Stimulated activated CD8-positive, alpha-beta memory T cell treated with anti-CD3 and anti-CD28 coated beads, Interleukin-4, amount 100 ng/mL, for 4 hours (primary cell): ENCODE data around the gene COL4A2.

ENCODE experiments used
- DNase-seq, 2 donors: peaks; one replicate each; pipeline ENCODE4 v3.0.0-alpha.2; 2020; ENCODE audit warnings: low read depth in 2 of 2, low spot score in 1 of 2

COL4A2 gene

GRCh38 chr13:110306960-110307766, at the start of gene COL4A2, which contains the start of gene COL4A1:
Gene COL4A2 (plus strand): TSS chr13:110307284. CDS start chr13:110307904, 620 bp downstream.
Gene COL4A1 (minus strand): TSS chr13:110307157. CDS start chr13:110307027, 130 bp downstream.
- DNase-seq: no peak

DNA sequence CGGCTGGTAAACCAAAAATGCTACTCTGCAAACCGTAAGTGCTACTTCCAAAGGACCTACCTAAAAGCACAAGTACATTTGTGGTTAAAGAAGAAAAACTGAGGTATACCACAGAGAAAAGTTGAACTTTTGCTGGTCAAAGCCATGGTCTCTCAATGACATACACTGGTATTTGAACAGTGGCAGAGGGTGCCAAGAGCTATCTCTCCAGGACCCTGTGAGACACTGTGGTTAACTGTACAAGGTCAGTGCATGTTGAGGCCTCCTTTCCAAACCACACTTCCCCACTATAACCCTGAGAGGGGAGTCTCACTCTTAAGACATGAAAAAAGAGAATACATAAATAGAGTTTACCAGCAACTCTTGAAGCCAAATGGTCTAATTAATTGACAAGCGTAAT, 49.7 kb upstream of the COL4A2 start:
- DNase-seq: no peak

GRCh38 chr13:110258876-110259631, 48.0 kb upstream of the COL4A2 start:
- DNase-seq: no peak

DNA sequence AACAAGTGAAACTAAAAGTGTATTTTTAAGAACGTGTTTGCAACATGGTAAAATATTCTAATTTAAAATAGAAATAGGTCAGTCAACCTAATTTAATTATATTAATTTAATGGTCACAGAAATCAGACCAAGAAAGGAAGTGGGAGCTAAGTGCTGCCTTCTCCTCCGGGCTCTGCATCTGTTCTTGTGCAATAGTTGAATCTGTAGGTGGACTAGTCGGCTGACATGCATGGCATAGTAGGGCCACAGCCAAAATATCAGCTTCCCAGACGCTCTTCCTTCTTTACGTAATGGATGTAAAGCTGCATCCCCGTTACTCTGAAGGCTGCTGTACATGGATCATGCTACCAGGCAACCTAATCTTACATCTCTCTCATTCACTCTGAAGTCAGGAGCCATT, 47.4 kb upstream of the COL4A2 start:
- no peak for DNase-seq

- DNase-seq: no peak
Observed at GRCh38 chr13:110261166-110262081, 45.7 kb upstream of the COL4A2 start.

GRCh38 chr13:110262082-110262436, 45.0 kb upstream of the COL4A2 start:
- no peak for DNase-seq

DNA sequence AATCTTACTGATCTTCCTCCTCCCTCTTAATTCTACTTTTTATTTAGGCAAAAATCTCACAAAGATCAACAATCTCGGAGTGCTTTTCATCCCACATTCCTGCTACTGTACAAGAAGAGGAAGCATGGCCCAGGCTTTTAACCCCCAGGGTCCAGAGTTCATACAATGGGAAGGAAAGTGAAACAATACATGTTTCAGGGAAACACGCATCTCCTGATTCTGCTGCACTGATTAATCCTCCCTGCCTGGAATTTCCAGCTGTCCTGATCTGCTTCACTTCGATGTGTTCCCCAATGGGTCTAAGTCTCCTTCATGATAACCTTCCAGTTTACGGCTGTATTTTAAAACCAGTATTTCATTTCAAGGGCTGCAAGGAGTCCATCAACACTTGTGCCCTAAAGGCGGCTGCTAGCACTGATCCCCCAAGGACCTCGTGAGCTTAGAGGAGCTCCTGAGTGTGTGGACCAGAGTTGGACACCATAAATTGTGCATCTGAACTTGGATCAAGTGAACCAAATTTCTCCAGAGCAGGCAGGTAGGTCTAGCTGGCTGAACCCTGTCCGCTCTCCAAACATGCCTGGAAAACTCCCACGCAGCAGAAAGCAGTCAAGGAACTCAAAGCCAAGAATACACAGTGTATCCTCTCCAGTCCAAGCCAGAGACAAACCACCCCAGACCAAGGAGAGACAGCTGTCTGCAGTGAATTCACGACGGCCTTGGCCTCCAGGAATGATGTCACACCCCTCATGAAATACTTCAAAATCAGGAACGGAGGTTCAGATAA, 44.4 kb upstream of the COL4A2 start:
- DNase-seq: no peak

DNA sequence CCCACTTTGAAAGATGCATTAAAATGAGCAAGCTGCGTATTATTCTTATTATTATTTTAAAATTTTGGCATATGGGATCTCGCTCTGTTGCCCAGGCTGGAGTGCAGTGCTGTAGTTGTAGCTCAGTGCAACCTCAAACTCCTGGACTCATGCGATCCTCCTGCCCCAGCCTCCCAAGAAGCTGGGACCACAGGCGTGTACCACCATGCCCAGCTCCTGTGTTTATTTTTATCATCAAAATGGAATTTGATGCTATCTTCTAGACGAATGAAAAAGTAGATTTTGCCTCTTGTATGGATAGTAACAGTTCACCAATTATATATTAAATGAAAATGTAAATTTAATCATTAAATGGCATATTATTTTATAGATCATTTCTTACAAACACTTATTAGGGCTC, 43.7 kb upstream of the COL4A2 start:
- no peak for DNase-seq

- no peak for DNase-seq
Observed at GRCh38 chr13:110263888-110264287, 43.2 kb upstream of the COL4A2 start.

GRCh38 chr13:110264685-110265275, 42.3 kb upstream of the COL4A2 start:
- DNase-seq: no peak

GRCh38 chr13:110265341-110265681, 41.8 kb upstream of the COL4A2 start:
- no peak for DNase-seq

- no peak for DNase-seq
Observed at GRCh38 chr13:110265682-110266430, 41.2 kb upstream of the COL4A2 start.

DNA sequence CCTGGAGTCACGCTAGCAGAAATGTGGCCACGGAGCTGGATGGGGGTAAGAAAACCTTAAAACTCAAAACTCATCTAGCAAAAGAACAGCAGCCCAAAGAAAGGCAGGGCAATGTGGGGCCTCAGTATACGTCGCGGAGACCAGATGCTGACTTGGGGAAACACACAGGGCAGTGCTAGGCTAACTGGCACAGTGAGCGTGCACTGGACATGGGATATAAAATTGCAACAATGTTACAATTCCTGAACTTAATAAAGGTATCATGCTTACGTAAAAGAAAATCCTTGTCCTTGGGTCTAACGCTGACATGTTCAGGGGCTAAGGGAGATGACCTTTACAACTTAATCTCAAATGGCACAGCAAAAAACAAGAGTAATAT, 40.7 kb upstream of the COL4A2 start:
- DNase-seq: no peak

GRCh38 chr13:110266983-110267382, 40.1 kb upstream of the COL4A2 start:
- no peak for DNase-seq

DNA sequence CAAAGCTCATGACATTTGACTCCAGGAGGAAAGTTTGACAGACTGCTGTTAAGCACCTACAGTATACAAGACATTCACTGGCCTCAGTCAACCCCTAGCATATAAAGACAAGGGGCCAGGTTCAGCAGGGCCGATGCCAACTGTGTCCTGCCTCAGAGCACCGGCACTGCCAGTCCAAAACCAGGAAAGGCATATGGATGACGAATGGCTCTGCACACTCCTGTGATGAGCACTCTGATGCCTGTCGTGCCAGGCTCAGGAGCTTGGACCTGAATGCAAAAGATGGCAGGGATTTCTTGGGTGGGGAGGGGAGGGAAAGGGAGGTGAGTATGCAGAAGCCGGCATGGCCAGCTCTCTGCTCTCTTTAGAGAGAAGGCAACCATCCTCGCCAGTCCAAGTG, 39.0 kb upstream of the COL4A2 start:
- DNase-seq: no peak

DNA sequence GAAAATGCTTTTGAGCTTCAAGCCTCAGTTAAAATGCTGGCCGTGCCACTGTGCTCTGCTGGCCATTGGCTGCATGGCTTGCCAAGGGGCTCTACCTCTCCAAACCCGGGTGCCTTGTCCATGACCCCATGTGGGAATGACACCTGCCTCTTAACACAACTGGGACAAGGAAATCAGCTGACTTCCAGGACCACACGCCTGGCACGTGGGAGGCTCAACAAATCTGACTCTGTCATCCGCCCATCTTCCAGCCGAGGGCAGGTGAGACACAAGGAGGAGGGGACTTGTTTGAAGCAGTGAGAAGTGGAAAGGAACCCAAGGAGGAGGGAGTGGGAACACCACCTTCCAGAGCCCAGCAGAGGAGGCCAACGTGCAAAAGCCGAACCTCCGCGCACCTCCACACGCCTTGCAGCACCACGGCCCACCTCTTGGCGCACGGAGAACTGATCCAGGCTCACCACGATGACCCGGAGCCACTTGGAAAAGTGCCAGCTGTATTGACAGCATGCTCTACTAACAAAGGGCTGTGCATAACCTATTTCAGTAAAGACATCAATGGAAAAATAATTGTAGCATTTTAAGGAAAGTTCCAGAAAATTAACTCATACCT, 38.4 kb upstream of the COL4A2 start:
- no peak for DNase-seq

GRCh38 chr13:110269509-110270185, 37.4 kb upstream of the COL4A2 start:
- no peak for DNase-seq

DNA sequence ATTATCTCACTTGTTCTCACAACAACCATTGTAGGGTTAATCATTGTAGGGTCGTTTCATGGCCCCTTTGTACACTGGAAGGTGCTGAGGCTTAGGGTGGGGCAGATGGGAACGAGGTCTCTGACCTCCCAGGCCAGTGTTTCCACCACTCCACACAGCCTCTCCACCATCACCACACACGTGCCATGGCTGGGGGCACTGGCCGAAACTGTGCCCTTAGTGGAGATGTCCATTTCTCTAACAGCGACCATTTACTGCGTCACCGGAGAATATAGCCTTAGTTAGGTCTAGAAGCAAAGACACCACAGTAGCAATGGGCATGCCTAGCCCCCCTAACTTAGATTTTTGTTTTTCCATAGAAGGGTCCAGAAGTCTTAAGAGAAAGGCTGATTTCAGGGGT, 36.6 kb upstream of the COL4A2 start:
- DNase-seq: no peak

DNA sequence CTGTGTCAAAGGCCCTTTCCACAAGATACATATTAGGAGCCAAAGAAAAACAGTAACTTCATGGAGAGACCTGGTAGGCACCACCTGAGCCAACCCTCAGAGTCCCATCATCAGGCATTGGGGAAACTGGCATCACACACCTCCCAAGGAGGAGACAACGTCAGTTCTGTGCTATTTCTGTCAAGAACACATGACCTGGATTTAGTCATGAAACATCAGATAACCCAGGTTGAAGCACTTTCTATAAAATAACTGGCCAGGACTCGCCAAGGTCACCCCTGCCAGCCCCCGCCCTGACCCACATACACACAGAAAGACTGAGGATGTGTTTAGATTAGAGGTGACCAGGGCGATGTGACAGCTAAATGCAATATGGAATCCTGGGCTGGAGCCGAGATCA, 35.8 kb upstream of the COL4A2 start:
- DNase-seq: no peak
